Breast epithelium (tissue), 4 donors: ENCODE results near the gene PRR9. TPM values are rescaled to one million over a fixed set of nuclear protein-coding genes. Genes with fewer than 3 reads are reported as not detected.

Experiments
- DNase-seq, 2 donors: peaks; one replicate each; pipeline ENCODE4 v3.0.0-alpha.2; 2019; ENCODE audit warnings: low spot score in 2 of 2
- H3K27ac ChIP-seq, 2 donors: fragments of 200-600 bp; sonication (generic) in 1 of 2; one replicate each; pipeline ENCODE4 v1.5.1; 2016 to 2019; ENCODE audit warnings: mild to moderate bottlenecking in 1 of 2
- H3K27me3 ChIP-seq, 2 donors: fragments of 200-600 bp; sonication (generic) in 1 of 2; one replicate each; pipeline versions ENCODE4 v1.5.1 to v1.6.0; 2017 to 2019; ENCODE audit warnings: control low read depth in 1 of 2, mild to moderate bottlenecking in 1 of 2
- H3K36me3 ChIP-seq: fragments of 200-600 bp; one replicate; pipeline ENCODE4 v1.5.1; 2019
- H3K4me1 ChIP-seq, 2 donors: fragments of 200-600 bp; sonication (generic); one replicate each; pipeline ENCODE4 v1.5.1; 2016 to 2019; ENCODE audit warnings: control low read depth in 1 of 2
- H3K4me3 ChIP-seq, 3 donors: fragments of 200-600 bp; sonication (generic); 1 replicate in 2 of 3; 2 replicates in 1 of 3; pipeline ENCODE4 v1.5.1; 2016 to 2019; ENCODE audit warnings: mild to moderate bottlenecking in 3 of 3, moderate library complexity in 2 of 3
- H3K9me3 ChIP-seq, 2 donors: fragments of 200-600 bp; sonication (generic) in 1 of 2; one replicate each; pipeline ENCODE4 v1.5.1; 2016 to 2019; ENCODE audit warnings: control low read depth in 1 of 2
- CTCF ChIP-seq, 3 donors: fragments of 450-650 bp; IDR thresholded peaks; one replicate each; pipeline ENCODE4 v1.5.1; 2016 to 2017; ENCODE audit warnings: antibody characterized with exemption in 3 of 3, mild to moderate bottlenecking in 3 of 3, moderate library complexity in 3 of 3
- POLR2A ChIP-seq: fragments of 450-650 bp; IDR thresholded peaks from one replicate; pipeline ENCODE4 v1.6.1; 2016; ENCODE audit warnings: antibody characterized with exemption, mild to moderate bottlenecking, moderate library complexity
- POLR2AphosphoS5 ChIP-seq, 3 donors: sonication (generic); formaldehyde crosslinking; IDR thresholded peaks; one replicate each; pipeline ENCODE4 v1.6.1; 2017; ENCODE audit warnings: antibody characterized with exemption in 3 of 3
- intact Hi-C: fragments of 100-400 bp; cut with DNase I; formaldehyde crosslinking; loops from one replicate; pipeline ENCODE4 v1.15.1; 2023; ENCODE audit warnings: low total_unique reads
- total RNA-seq, 3 donors: library from RNA; depleted of rRNA; stranded (reverse); fragments of >200 nt; gene quantifications; one replicate each; pipeline ENCODE4 v1.1.0, GENCODE V29; 2016

The PRR9 gene
- total RNA-seq, 3 donors from 2014 or later: not detected

- TF ChIP-seq CTCF (IDR thresholded peaks at IDR 0.05) (no peak), POLR2A (no peak), POLR2AphosphoS5 (IDR thresholded peaks at IDR 0.05) (no peak)
- no peak for DNase-seq
- no peak overlapping the region for H3K27ac ChIP-seq
- H3K36me3 ChIP-seq: no peaks in the 10 kb centered on the region
- no peaks in the 10 kb centered on the region for H3K9me3 ChIP-seq
- H3K4me1 ChIP-seq: no peaks in the 10 kb centered on the region
- H3K4me3 ChIP-seq: no peak overlapping the region
- intact Hi-C loops: no loop called here
- no peaks in the 10 kb centered on the region for H3K27me3 ChIP-seq
Observed at GRCh38 chr1:153242160-153242559, 24.8 kb downstream of the PRR9 start.

GRCh38 chr1:153245466-153245865 lies 28.1 kb downstream of the PRR9 start:
- Histone ChIP-seq H3K9me3 (no peaks in the 10 kb centered on the region), H3K27ac (no peak overlapping the region), H3K4me3 (no peak overlapping the region), H3K27me3 (no peaks in the 10 kb centered on the region), H3K36me3 (no peaks in the 10 kb centered on the region), H3K4me1 (no peaks in the 10 kb centered on the region)
- no peak for TF ChIP-seq POLR2A
- intact Hi-C loops: no loop called here
- no peak for DNase-seq

GRCh38 chr1:153246018-153246417 lies 28.6 kb downstream of the PRR9 start:
- no peaks in the 10 kb centered on the region for H3K9me3 ChIP-seq
- H3K36me3 ChIP-seq: no peaks in the 10 kb centered on the region
- H3K4me1 ChIP-seq: no peaks in the 10 kb centered on the region
- TF ChIP-seq POLR2AphosphoS5 (IDR thresholded peaks at IDR 0.05) (no peak), POLR2A (no peak), CTCF (IDR thresholded peaks at IDR 0.05) (no peak)
- H3K27ac ChIP-seq: no peak overlapping the region
- H3K27me3 ChIP-seq: no peaks in the 10 kb centered on the region
- no peak for DNase-seq
- H3K4me3 ChIP-seq: no peak overlapping the region
- intact Hi-C loops: no loop called here

GRCh38 chr1:153246825-153247224 lies 29.4 kb downstream of the PRR9 start:
- intact Hi-C loops: no loop called here
- Histone ChIP-seq H3K27me3 (no peaks in the 10 kb centered on the region), H3K4me3 (no peak overlapping the region), H3K36me3 (no peaks in the 10 kb centered on the region), H3K4me1 (no peaks in the 10 kb centered on the region), H3K27ac (no peak overlapping the region), H3K9me3 (no peaks in the 10 kb centered on the region)
- no peak for DNase-seq
- no peak for TF ChIP-seq POLR2AphosphoS5 (IDR thresholded peaks at IDR 0.05)
- TF ChIP-seq CTCF (IDR thresholded peaks at IDR 0.05): no peak
- TF ChIP-seq POLR2A: no peak

- TF ChIP-seq CTCF (IDR thresholded peaks at IDR 0.05) (no peak), POLR2A (no peak), POLR2AphosphoS5 (IDR thresholded peaks at IDR 0.05) (no peak)
- Histone ChIP-seq H3K4me1 (no peaks in the 10 kb centered on the region), H3K27me3 (no peaks in the 10 kb centered on the region), H3K9me3 (no peaks in the 10 kb centered on the region), H3K27ac (no peak overlapping the region), H3K4me3 (no peak overlapping the region), H3K36me3 (no peaks in the 10 kb centered on the region)
- intact Hi-C loops: no loop called here
- no peak for DNase-seq
Observed at GRCh38 chr1:153248176-153248879, 30.9 kb downstream of the PRR9 start.

GRCh38 chr1:153250166-153250565 lies 32.8 kb downstream of the PRR9 start:
- Histone ChIP-seq H3K9me3 (no peaks in the 10 kb centered on the region), H3K4me3 (no peak overlapping the region), H3K27ac (no peak overlapping the region), H3K27me3 (no peaks in the 10 kb centered on the region), H3K4me1 (no peaks in the 10 kb centered on the region), H3K36me3 (no peaks in the 10 kb centered on the region)
- TF ChIP-seq CTCF (IDR thresholded peaks at IDR 0.05) (no peak), POLR2AphosphoS5 (IDR thresholded peaks at IDR 0.05) (no peak), POLR2A (no peak)
- intact Hi-C loops: no loop called here
- no peak for DNase-seq
